ENCODE results near the gene CNST.

Gene CNST

GRCh38 chr1:246640747-246641146, 74.5 kb downstream of the CNST start:
- Histone ChIP-seq H3K36me3 (ENCODE audit: insufficient read depth, low read length) (peaks cover 5% of the 10 kb centered on the region; the same call in 1 of the 2 replicates), H3K27me3 (ENCODE audit: insufficient read depth, low read length) (no peaks in the 10 kb centered on the region), H2AFZ (ENCODE audit: low read length, unreplicated experiment) (no peak overlapping the region), H3K27ac (ENCODE audit: low read depth, low read length) (no peak overlapping the region), H3K4me3 (ENCODE audit: low read depth, low read length) (no peak overlapping the region), H3K79me2 (ENCODE audit: control insufficient read depth, insufficient read depth, low read length, unreplicated experiment) (no peaks in the 10 kb centered on the region), H3K4me1 (ENCODE audit: control insufficient read depth, insufficient read depth, low read length, unreplicated experiment) (no peaks in the 10 kb centered on the region)

GRCh38 chr1:246641394-246641793, 75.1 kb downstream of the CNST start:
- Histone ChIP-seq H3K79me2 (ENCODE audit: control insufficient read depth, insufficient read depth, low read length, unreplicated experiment) (no peaks in the 10 kb centered on the region), H3K27me3 (ENCODE audit: insufficient read depth, low read length) (no peaks in the 10 kb centered on the region), H3K36me3 (ENCODE audit: insufficient read depth, low read length) (peaks cover 5% of the 10 kb centered on the region; the same call in 1 of the 2 replicates), H3K4me1 (ENCODE audit: control insufficient read depth, insufficient read depth, low read length, unreplicated experiment) (no peaks in the 10 kb centered on the region), H2AFZ (ENCODE audit: low read length, unreplicated experiment) (no peak overlapping the region), H3K27ac (ENCODE audit: low read depth, low read length) (no peak overlapping the region), H3K4me3 (ENCODE audit: low read depth, low read length) (no peak overlapping the region)

GRCh38 chr1:246642719-246643118, 76.5 kb downstream of the CNST start:
- H3K79me2 ChIP-seq (ENCODE audit: control insufficient read depth, insufficient read depth, low read length, unreplicated experiment): no peaks in the 10 kb centered on the region
- no peak overlapping the region for H2AFZ ChIP-seq (ENCODE audit: low read length, unreplicated experiment)
- peaks cover 6% of the 10 kb centered on the region for H3K4me1 ChIP-seq (ENCODE audit: control insufficient read depth, insufficient read depth, low read length, unreplicated experiment)
- peaks cover 10% of the 10 kb centered on the region; the same call in 1 of the 2 replicates for H3K36me3 ChIP-seq (ENCODE audit: insufficient read depth, low read length)
- H3K27me3 ChIP-seq (ENCODE audit: insufficient read depth, low read length): no peaks in the 10 kb centered on the region
- H3K27ac ChIP-seq (ENCODE audit: low read depth, low read length): no peak overlapping the region
- H3K4me3 ChIP-seq (ENCODE audit: low read depth, low read length): no peak overlapping the region

GRCh38 chr1:246647113-246647512, 80.9 kb downstream of the CNST start:
- Histone ChIP-seq H3K4me1 (ENCODE audit: control insufficient read depth, insufficient read depth, low read length, unreplicated experiment) (peaks cover 7% of the 10 kb centered on the region), H2AFZ (ENCODE audit: low read length, unreplicated experiment) (peak overlapping the region; percentile 77), H3K79me2 (ENCODE audit: control insufficient read depth, insufficient read depth, low read length, unreplicated experiment) (no peaks in the 10 kb centered on the region), H3K27me3 (ENCODE audit: insufficient read depth, low read length) (no peaks in the 10 kb centered on the region), H3K27ac (ENCODE audit: low read depth, low read length) (peak overlapping the region; percentile 39; the same call in 1 of the 2 replicates), H3K4me3 (ENCODE audit: low read depth, low read length) (peak overlapping the region; percentile 23; the same call in 1 of the 2 replicates), H3K36me3 (ENCODE audit: insufficient read depth, low read length) (peaks cover 11% of the 10 kb centered on the region; the same call in 1 of the 2 replicates)

GRCh38 chr1:246647513-246647912, 81.3 kb downstream of the CNST start:
- H3K4me3 ChIP-seq (ENCODE audit: low read depth, low read length): no peak overlapping the region
- no peaks in the 10 kb centered on the region for H3K79me2 ChIP-seq (ENCODE audit: control insufficient read depth, insufficient read depth, low read length, unreplicated experiment)
- H3K27me3 ChIP-seq (ENCODE audit: insufficient read depth, low read length): no peaks in the 10 kb centered on the region
- H2AFZ ChIP-seq (ENCODE audit: low read length, unreplicated experiment): peak overlapping the region; percentile 77
- H3K27ac ChIP-seq (ENCODE audit: low read depth, low read length): peak overlapping the region; percentile 39; the same call in 1 of the 2 replicates
- H3K4me1 ChIP-seq (ENCODE audit: control insufficient read depth, insufficient read depth, low read length, unreplicated experiment): peaks cover 7% of the 10 kb centered on the region
- H3K36me3 ChIP-seq (ENCODE audit: insufficient read depth, low read length): peaks cover 11% of the 10 kb centered on the region; the same call in 1 of the 2 replicates

GRCh38 chr1:246651012-246651695, 84.9 kb downstream of the CNST start:
- H3K79me2 ChIP-seq (ENCODE audit: control insufficient read depth, insufficient read depth, low read length, unreplicated experiment): no peaks in the 10 kb centered on the region
- H3K4me1 ChIP-seq (ENCODE audit: control insufficient read depth, insufficient read depth, low read length, unreplicated experiment): peaks cover 7% of the 10 kb centered on the region
- no peaks in the 10 kb centered on the region for H3K27me3 ChIP-seq (ENCODE audit: insufficient read depth, low read length)
- no peak overlapping the region for H3K27ac ChIP-seq (ENCODE audit: low read depth, low read length)
- no peak overlapping the region for H2AFZ ChIP-seq (ENCODE audit: low read length, unreplicated experiment)
- H3K36me3 ChIP-seq (ENCODE audit: insufficient read depth, low read length): peaks cover 6% of the 10 kb centered on the region; the same call in 1 of the 2 replicates
- no peak overlapping the region for H3K4me3 ChIP-seq (ENCODE audit: low read depth, low read length)

GRCh38 chr1:246658567-246658966, 92.3 kb downstream of the CNST start:
- H3K4me1 ChIP-seq (ENCODE audit: control insufficient read depth, insufficient read depth, low read length, unreplicated experiment): no peaks in the 10 kb centered on the region
- H3K79me2 ChIP-seq (ENCODE audit: control insufficient read depth, insufficient read depth, low read length, unreplicated experiment): no peaks in the 10 kb centered on the region
- H2AFZ ChIP-seq (ENCODE audit: low read length, unreplicated experiment): no peak overlapping the region
- no peaks in the 10 kb centered on the region for H3K27me3 ChIP-seq (ENCODE audit: insufficient read depth, low read length)
- no peaks in the 10 kb centered on the region; the same call in 1 of the 2 replicates for H3K36me3 ChIP-seq (ENCODE audit: insufficient read depth, low read length)
- no peak overlapping the region for H3K4me3 ChIP-seq (ENCODE audit: low read depth, low read length)
- H3K27ac ChIP-seq (ENCODE audit: low read depth, low read length): no peak overlapping the region

GRCh38 chr1:246659594-246660140, 93.4 kb downstream of the CNST start:
- H3K79me2 ChIP-seq (ENCODE audit: control insufficient read depth, insufficient read depth, low read length, unreplicated experiment): no peaks in the 10 kb centered on the region
- H3K27me3 ChIP-seq (ENCODE audit: insufficient read depth, low read length): no peaks in the 10 kb centered on the region
- no peak overlapping the region for H3K27ac ChIP-seq (ENCODE audit: low read depth, low read length)
- H3K4me1 ChIP-seq (ENCODE audit: control insufficient read depth, insufficient read depth, low read length, unreplicated experiment): no peaks in the 10 kb centered on the region
- no peaks in the 10 kb centered on the region; the same call in 1 of the 2 replicates for H3K36me3 ChIP-seq (ENCODE audit: insufficient read depth, low read length)
- no peak overlapping the region for H2AFZ ChIP-seq (ENCODE audit: low read length, unreplicated experiment)
- no peak overlapping the region for H3K4me3 ChIP-seq (ENCODE audit: low read depth, low read length)

GRCh38 chr1:246661451-246661850, 95.2 kb downstream of the CNST start:
- Histone ChIP-seq H3K36me3 (ENCODE audit: insufficient read depth, low read length) (no peaks in the 10 kb centered on the region; the same call in 1 of the 2 replicates), H2AFZ (ENCODE audit: low read length, unreplicated experiment) (no peak overlapping the region), H3K27ac (ENCODE audit: low read depth, low read length) (no peak overlapping the region), H3K27me3 (ENCODE audit: insufficient read depth, low read length) (no peaks in the 10 kb centered on the region), H3K4me1 (ENCODE audit: control insufficient read depth, insufficient read depth, low read length, unreplicated experiment) (no peaks in the 10 kb centered on the region), H3K79me2 (ENCODE audit: control insufficient read depth, insufficient read depth, low read length, unreplicated experiment) (no peaks in the 10 kb centered on the region), H3K4me3 (ENCODE audit: low read depth, low read length) (no peak overlapping the region)

- H2AFZ ChIP-seq (ENCODE audit: low read length, unreplicated experiment): no peak overlapping the region
- H3K27ac ChIP-seq (ENCODE audit: low read depth, low read length): no peak overlapping the region
- H3K27me3 ChIP-seq (ENCODE audit: insufficient read depth, low read length): no peaks in the 10 kb centered on the region
- H3K36me3 ChIP-seq (ENCODE audit: insufficient read depth, low read length): no peaks in the 10 kb centered on the region
- no peaks in the 10 kb centered on the region for H3K79me2 ChIP-seq (ENCODE audit: control insufficient read depth, insufficient read depth, low read length, unreplicated experiment)
- H3K4me3 ChIP-seq (ENCODE audit: low read depth, low read length): no peak overlapping the region
- H3K4me1 ChIP-seq (ENCODE audit: control insufficient read depth, insufficient read depth, low read length, unreplicated experiment): no peaks in the 10 kb centered on the region
These were observed 101.5 kb downstream of the CNST start for GRCh38 chr1:246667773-246668172.

GRCh38 chr1:246669659-246670058, 103.4 kb downstream of the CNST start:
- Histone ChIP-seq H2AFZ (ENCODE audit: low read length, unreplicated experiment) (no peak overlapping the region), H3K27me3 (ENCODE audit: insufficient read depth, low read length) (no peaks in the 10 kb centered on the region), H3K27ac (ENCODE audit: low read depth, low read length) (no peak overlapping the region), H3K4me3 (ENCODE audit: low read depth, low read length) (no peak overlapping the region), H3K36me3 (ENCODE audit: insufficient read depth, low read length) (no peaks in the 10 kb centered on the region), H3K79me2 (ENCODE audit: control insufficient read depth, insufficient read depth, low read length, unreplicated experiment) (no peaks in the 10 kb centered on the region), H3K4me1 (ENCODE audit: control insufficient read depth, insufficient read depth, low read length, unreplicated experiment) (no peaks in the 10 kb centered on the region)
